GM12874 (cell line): Measurements from ENCODE around the gene FOSL2.

ENCODE experiments used
- CTCF ChIP-seq: IDR thresholded peaks from 2 replicates; pipeline ENCODE4 v1.5.1; 2011; ENCODE audit warnings: low read depth, mild to moderate bottlenecking, control low read depth, low read length, moderate library complexity; ENCODE audit not compliant: insufficient read depth

The FOSL2 gene

GRCh38 chr2:28434600-28434989 lies 41.9 kb downstream of the FOSL2 start:
- TF ChIP-seq CTCF = no peak

- no peak for TF ChIP-seq CTCF
Measured at GRCh38 chr2:28435241-28435640, 42.6 kb downstream of the FOSL2 start.

GRCh38 chr2:28435814-28436351 lies 43.2 kb downstream of the FOSL2 start:
- no peak for TF ChIP-seq CTCF

GRCh38 chr2:28436525-28437051 lies 43.9 kb downstream of the FOSL2 start:
- TF ChIP-seq CTCF = no peak

- TF ChIP-seq CTCF = no peak
Measured at GRCh38 chr2:28437149-28437835, 44.6 kb downstream of the FOSL2 start.

- TF ChIP-seq CTCF = no peak
Measured at GRCh38 chr2:28437918-28438317, 45.3 kb downstream of the FOSL2 start.

- TF ChIP-seq CTCF = no peak
Measured at GRCh38 chr2:28438532-28439063, 45.9 kb downstream of the FOSL2 start.
